GM12891 (cell line): ENCODE measurements around the gene SAMHD1.

Experiments
- PAX5 ChIP-seq: IDR thresholded peaks from 2 replicates; pipeline ENCODE4 v1.6.1; 2011; ENCODE audit warnings: low read length, moderate library complexity, mild to moderate bottlenecking; ENCODE audit not compliant: insufficient read depth, severe bottlenecking
- POLR2A ChIP-seq: IDR thresholded peaks from 2 replicates; pipeline ENCODE4 v1.6.1; 2011; ENCODE audit warnings: low read depth, low read length, control low read depth
- POLR2AphosphoS5 ChIP-seq: IDR thresholded peaks from 2 replicates; pipeline ENCODE4 v1.6.1; 2011; ENCODE audit warnings: low read depth, low read length, control low read depth
- POU2F2 ChIP-seq: IDR thresholded peaks from 2 replicates; pipeline ENCODE4 v1.6.1; 2011; ENCODE audit warnings: low read depth, mild to moderate bottlenecking, control low read depth, low read length, moderate library complexity
- SPI1 ChIP-seq: IDR thresholded peaks from 2 replicates; pipeline ENCODE4 v1.6.1; 2011; ENCODE audit warnings: low read depth, low read length, control low read depth
- TAF1 ChIP-seq: IDR thresholded peaks from 2 replicates; pipeline ENCODE4 v1.6.1; 2011; ENCODE audit warnings: low read depth, low read length, control low read depth

DNA sequence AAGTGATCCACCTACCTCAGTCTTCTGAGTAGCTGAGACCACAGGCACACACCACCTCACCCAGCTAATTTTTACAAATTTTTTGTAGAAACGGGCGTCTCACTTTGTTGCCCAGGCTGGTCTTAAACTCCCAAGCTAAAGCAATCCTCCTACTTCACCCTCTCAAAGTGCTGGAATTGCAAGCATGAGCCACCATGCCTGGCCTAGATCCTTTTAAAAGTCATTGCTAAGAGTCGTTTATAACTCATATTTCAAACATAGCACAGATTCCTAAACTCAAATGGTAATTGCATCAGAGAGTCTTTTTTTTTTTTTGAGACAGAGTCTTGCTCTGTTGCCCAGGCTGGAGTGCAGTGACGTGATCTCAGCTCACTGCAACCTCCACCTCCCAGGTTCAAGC is 7.7 kb upstream of the SAMHD1 start:
- TF ChIP-seq POLR2A (no peak), POU2F2 (no peak), POLR2AphosphoS5 (no peak), SPI1 (no peak), TAF1 (no peak), PAX5 (no peak)
